Activated T-cell treated with anti-CD3 and anti-CD28 coated beads, Interleukin-2, amount 50 U/mL, for 72 hours (primary cell): Measurements from ENCODE around the gene POLD4. TPM values are rescaled to one million over a fixed set of nuclear protein-coding genes. Genes with fewer than 3 reads are reported as not detected.

ENCODE experiments used
- ATAC-seq, 2 donors: fragments of 150-1000 bp; cut with Tn5 transposase; replicated peaks in 1 of 2; 2 replicates each; pipeline ENCODE4 v1.10.0; 2021; ENCODE audit warnings: moderate library complexity in 2 of 2, mild to moderate bottlenecking in 1 of 2
- DNase-seq, 2 donors: peaks; one replicate each; pipeline ENCODE4 v3.0.0; 2021 to 2022; ENCODE audit warnings: mixed read lengths in 1 of 2
- H3K27ac Mint-ChIP-seq: one replicate; pipeline ENCODE4 v1.8.0; 2022; ENCODE audit warnings: mild to moderate bottlenecking, moderate library complexity, mixed read lengths
- H3K27me3 Mint-ChIP-seq: one replicate; pipeline ENCODE4 v1.8.0; 2022; ENCODE audit warnings: low read depth, mixed read lengths
- H3K36me3 Mint-ChIP-seq, 2 donors: one replicate each; pipeline ENCODE4 v1.8.0; 2022; ENCODE audit warnings: mixed read lengths in 2 of 2, mild to moderate bottlenecking in 1 of 2; ENCODE audit not compliant: insufficient read depth in 2 of 2
- H3K4me1 Mint-ChIP-seq: one replicate; pipeline ENCODE4 v1.8.0; 2022; ENCODE audit warnings: low read depth, mixed read lengths
- H3K4me3 Mint-ChIP-seq, 2 donors: one replicate each; pipeline ENCODE4 v1.8.0; 2022; ENCODE audit warnings: mild to moderate bottlenecking in 2 of 2, mixed read lengths in 2 of 2, moderate library complexity in 2 of 2
- H3K9me3 Mint-ChIP-seq, 2 donors: one replicate each; pipeline ENCODE4 v1.8.0; 2022; ENCODE audit warnings: mixed read lengths in 2 of 2
- total RNA-seq, 2 donors: library from RNA; stranded (reverse); gene quantifications; one replicate each; pipeline ENCODE4 v1.2.3, GENCODE V29; 2022

POLD4 gene
- total RNA-seq, 2 donors from 2014 or later, result 68.5 to 74.1 TPM

DNA sequence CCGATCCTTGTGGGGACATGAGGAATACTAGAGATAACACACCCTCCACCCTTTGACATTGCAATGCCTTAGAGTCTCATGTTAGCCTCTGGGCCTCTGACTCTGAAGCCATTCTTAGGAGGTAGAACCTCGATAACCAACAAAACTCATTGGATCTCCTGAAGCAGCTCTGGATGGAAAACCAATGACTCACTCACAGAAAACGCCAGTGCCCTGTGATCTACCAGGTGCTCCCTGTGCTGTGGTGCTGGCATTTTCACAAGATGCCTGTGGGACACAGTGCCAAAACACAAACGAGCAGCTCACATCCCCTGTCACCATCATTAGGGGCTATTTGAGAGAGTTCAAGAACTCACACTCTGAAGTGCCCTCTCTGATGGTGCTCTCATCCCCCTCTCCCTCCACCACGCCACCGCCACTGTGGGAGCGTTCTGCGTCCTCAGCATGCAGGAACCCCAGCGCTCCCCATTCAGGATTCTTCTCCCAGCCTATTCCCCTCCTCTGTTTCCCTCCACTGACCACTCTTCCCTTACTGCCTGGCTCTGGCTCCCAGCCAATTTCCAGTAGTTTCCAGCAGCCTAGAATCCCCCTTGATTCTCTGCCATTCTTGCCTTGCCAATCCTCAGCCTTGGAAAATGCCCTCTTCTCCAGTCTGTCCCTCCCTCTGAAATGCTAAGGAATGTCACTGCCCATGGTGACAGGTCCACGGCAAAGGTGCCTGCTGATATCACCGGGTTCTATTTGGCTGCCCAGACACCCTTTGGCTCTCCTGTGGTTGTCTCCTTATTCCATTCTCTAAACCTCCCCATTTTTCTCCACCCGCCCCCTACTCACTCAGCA is 4.7 kb upstream of the POLD4 start:
- no peak for DNase-seq
- Mint-ChIP-seq H3K4me3 (no peak overlapping the region), H3K27me3 (peaks cover 7% of the 10 kb centered on the region), H3K9me3 (no peaks in the 10 kb centered on the region), H3K36me3 (no peaks in the 10 kb centered on the region), H3K4me1 (peaks cover 22% of the 10 kb centered on the region), H3K27ac (no peak overlapping the region)
- ATAC-seq, result no peak

DNA sequence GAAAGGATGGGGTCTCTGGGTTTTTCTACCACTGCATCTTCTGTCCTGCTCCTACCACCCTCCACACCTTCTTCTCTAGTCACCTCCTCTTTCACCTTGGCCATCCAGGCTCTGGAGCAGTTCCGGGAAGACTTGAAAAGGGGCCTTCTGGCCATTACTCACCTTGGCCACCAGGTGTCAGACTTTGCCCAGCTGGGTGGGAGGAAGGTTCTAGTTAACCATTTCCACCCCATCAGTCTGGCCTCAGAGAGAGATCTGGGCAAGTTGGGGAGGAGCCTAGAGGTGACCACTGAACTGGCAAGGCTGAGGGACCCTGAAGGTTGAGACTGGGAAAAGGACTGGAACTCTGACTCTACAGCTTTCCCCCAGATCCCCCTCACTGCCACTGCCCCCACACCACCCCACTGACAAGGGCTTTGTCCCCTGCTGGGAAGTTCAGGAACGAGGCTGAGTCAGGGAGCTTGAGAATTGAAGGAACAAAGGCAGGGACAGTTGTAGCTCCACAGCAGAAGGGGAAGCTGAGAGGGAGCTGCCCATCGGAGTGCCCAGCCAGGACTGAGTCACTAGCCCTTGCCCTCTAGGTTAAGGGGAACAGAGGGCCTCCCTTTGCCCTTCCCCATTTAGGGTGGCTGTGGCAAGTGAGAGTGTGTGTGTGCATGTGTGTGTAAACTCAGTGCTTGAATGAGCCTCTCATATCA is 3.7 kb upstream of the POLD4 start:
- Mint-ChIP-seq H3K4me3 (peak overlapping the region; percentile 8 to 57), H3K9me3 (no peaks in the 10 kb centered on the region), H3K27me3 (no peaks in the 10 kb centered on the region), H3K36me3 (no peaks in the 10 kb centered on the region), H3K4me1 (peaks cover 30% of the 10 kb centered on the region), H3K27ac (peak overlapping the region; percentile 35)
- peak in 1 of 2 donors; percentile 14 for ATAC-seq
- peak; percentile 69 to 77 for DNase-seq

DNA sequence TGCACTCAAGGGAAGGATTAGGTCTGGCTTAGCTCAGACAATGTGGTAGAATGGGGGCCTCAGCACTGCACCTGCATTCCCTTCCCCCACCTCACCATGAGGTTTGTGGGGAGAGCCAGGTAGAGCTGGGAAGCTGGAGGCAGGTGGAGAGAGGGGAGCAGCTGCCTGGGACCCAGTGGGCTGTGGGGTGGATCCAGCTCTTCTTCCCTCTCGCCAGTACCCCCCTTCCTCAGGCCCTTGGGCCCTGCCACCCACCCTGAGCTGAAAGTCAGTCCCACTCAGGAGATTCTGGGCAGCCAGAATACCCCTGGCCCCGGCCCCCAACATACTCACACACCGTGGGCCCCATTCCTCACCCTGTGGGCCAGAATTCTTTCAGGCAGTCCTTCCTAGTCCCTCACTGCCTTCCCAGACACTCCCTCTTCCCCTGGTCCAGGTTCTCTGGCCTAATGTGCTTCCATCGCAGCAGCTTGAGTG is 3.1 kb upstream of the POLD4 start:
- Mint-ChIP-seq H3K4me1 (peaks cover 34% of the 10 kb centered on the region), H3K4me3 (peak overlapping the region; percentile 8 to 57)

GRCh38 chr11:67355794-67356386 is 2.5 kb upstream of the POLD4 start:
- peaks cover 40% of the 10 kb centered on the region for H3K4me1 Mint-ChIP-seq
- H3K9me3 Mint-ChIP-seq, result no peaks in the 10 kb centered on the region
- ATAC-seq (no peak), DNase-seq (no peak)
- H3K27ac Mint-ChIP-seq, result peak overlapping the region; percentile 59
- H3K27me3 Mint-ChIP-seq, result no peaks in the 10 kb centered on the region
- no peak overlapping the region for H3K4me3 Mint-ChIP-seq
- peaks cover 0 to 1% of the 10 kb centered on the region in 2 donors for H3K36me3 Mint-ChIP-seq

More for the DNA sequence above, 3.1 kb upstream of the POLD4 start:
- no peak for DNase-seq
- no peaks in the 10 kb centered on the region for H3K27me3 Mint-ChIP-seq
- H3K36me3 Mint-ChIP-seq, result peaks cover 0 to 1% of the 10 kb centered on the region in 2 donors
- H3K9me3 Mint-ChIP-seq, result no peaks in the 10 kb centered on the region
- peak overlapping the region; percentile 59 for H3K27ac Mint-ChIP-seq
- no peak for ATAC-seq

DNA sequence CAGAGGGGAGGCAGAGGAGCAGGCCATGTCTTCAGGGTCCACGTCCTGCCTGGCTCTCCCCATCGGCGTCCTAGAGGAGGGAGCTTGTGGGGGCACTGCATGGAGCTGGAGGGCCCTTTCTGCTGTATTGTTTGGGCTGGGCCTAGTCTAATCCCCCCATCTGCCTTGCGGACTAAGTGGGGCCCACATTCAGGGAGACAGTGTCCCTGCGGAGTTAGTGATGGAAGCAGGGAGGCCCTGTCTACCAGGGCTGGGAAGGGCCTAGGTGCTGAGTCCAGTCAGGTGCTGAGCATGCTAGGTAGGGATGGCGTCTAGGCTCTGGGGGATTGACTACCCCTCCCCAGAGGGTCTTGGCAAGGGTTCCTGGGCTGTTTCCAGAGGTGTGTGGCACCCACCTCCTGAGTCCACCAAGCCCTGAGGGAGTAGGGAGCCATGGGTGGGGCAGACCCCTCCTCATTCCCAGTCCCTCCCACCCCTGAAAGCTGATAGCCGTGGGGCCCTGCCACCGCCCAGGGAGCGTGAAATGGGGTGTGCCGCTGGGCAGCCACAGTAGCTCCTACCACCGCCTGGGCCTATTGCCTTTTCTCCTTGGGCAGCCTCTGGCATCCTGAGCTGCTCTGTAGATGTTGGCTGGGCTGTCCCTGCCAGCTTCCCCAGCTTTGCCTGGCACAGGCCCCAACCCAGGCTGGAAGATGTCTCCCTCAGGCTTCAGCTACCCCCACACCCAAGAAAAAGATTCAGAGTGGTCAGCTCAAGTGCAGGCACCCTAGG is 1.9 kb upstream of the POLD4 start:
- Mint-ChIP-seq H3K27ac (peak overlapping the region; percentile 85), H3K27me3 (no peaks in the 10 kb centered on the region), H3K9me3 (no peaks in the 10 kb centered on the region), H3K4me1 (peaks cover 43% of the 10 kb centered on the region), H3K4me3 (peak overlapping the region in 1 of 2 donors; percentile 94), H3K36me3 (peaks cover 0 to 1% of the 10 kb centered on the region in 2 donors)
- DNase-seq, result no peak
- ATAC-seq, result no peak

DNA sequence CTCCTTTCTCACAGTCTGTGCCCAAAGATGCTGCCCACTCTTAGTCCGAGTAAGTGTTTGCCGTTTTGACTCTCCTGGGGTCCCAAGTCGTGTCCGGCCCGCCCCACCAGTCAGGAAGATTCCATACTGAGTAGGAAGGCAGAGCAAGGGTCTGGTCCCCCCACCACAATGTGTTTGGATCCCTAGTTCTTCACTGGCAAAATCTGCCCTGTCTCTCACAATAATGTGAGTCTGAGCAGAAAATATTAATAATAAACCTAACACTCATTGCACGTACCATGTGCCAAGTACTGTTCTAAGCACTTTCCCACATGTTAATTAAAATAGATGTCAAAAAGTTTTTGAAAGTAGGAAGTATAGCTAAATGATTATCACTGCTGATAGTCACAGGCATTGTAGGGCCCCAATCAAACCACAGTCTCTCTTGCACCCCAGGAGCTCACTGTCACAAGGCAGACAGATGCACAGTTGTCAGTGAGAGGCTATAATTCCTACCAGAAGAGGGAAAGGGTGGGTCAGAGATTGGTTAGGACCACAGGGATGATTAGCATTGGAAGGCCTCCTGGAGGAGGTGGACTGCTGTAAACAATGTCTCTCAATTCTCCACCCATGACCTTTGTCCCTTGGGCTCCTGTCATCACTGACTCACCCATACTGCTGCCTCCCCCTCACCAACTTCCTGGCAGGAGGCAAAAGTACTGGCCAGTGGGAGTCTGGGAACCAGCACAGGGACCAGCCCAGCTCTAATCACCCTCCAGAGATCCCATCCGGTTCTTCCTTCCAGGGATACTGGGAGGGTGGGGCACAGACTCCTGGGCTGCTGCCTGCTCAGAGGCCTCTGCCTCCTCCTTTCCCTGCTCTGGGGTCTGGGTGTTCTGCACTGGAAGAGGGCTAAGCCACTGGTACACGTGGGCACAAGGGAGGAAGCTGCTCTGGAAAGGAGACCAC is 1.0 kb upstream of the POLD4 start:
- H3K9me3 Mint-ChIP-seq, result no peaks in the 10 kb centered on the region

DNA sequence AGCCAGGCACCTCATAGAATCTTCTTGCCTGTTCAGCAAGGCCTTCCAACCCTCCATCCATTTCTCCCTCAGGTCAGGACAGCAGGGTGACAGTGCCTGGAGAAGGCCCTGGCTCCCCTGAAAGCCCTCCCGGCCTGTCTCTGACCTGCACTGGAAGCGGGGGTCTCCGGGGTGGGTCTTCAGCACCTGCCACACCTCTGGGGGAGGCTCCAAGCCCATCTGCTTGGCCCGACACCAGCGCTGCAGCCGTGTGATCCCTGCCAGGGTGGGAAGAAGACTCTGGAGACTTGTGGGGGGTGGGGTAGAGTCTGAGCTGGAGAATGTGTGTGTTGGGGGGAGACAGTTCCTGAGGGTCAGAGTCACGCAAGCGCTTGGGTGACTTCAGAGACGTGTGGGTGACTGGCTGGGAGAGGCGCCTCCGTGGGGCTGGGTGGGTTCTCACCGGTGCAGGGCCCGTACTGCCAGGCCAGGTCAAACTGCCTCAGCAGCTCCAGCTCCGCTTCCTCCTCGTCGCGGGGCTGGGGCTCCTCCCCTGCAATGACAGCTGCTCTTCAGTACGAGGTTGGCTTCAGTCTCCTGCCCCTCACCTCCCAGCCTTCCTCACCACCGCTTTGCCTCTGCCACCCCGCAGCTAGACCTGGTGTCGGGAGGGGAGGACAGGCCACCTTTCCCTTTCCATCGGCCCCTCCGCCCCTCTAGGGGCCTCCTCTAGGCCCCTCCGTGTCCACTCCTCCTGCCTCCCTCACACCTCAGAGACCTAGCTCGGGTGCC is 615 bp downstream of the POLD4 start:
- peak overlapping the region; percentile 90 for H3K27ac Mint-ChIP-seq
- DNase-seq (peak in 1 of 2 donors; percentile 69), ATAC-seq (peak; percentile 45 to 54)
- no peaks in the 10 kb centered on the region for H3K9me3 Mint-ChIP-seq
- peak overlapping the region; percentile 94 to 95 for H3K4me3 Mint-ChIP-seq
- H3K4me1 Mint-ChIP-seq, result peaks cover 58% of the 10 kb centered on the region
- no peaks in the 10 kb centered on the region for H3K27me3 Mint-ChIP-seq
- H3K36me3 Mint-ChIP-seq, result peaks cover 0 to 1% of the 10 kb centered on the region in 2 donors

More for the DNA sequence above, 1.0 kb upstream of the POLD4 start:
- H3K27me3 Mint-ChIP-seq, result no peaks in the 10 kb centered on the region
- H3K4me3 Mint-ChIP-seq, result peak overlapping the region; percentile 94 to 95
- DNase-seq (peak; percentile 38 to 39), ATAC-seq (peak in 1 of 2 donors; percentile 12)
- peaks cover 0 to 1% of the 10 kb centered on the region in 2 donors for H3K36me3 Mint-ChIP-seq
- peaks cover 50% of the 10 kb centered on the region for H3K4me1 Mint-ChIP-seq
- H3K27ac Mint-ChIP-seq, result peak overlapping the region; percentile 85

- peak in 1 of 2 donors; percentile 10 for ATAC-seq
- DNase-seq, result peak; percentile 60 to 76
- no peaks in the 10 kb centered on the region for H3K27me3 Mint-ChIP-seq
- no peaks in the 10 kb centered on the region for H3K9me3 Mint-ChIP-seq
- peaks cover 0 to 1% of the 10 kb centered on the region in 2 donors for H3K36me3 Mint-ChIP-seq
- no peak overlapping the region for H3K27ac Mint-ChIP-seq
- H3K4me1 Mint-ChIP-seq, result peaks cover 59% of the 10 kb centered on the region
- H3K4me3 Mint-ChIP-seq, result peak overlapping the region; percentile 58 to 94
Observed at GRCh38 chr11:67351275-67352005, 1.9 kb downstream of the POLD4 start.

DNA sequence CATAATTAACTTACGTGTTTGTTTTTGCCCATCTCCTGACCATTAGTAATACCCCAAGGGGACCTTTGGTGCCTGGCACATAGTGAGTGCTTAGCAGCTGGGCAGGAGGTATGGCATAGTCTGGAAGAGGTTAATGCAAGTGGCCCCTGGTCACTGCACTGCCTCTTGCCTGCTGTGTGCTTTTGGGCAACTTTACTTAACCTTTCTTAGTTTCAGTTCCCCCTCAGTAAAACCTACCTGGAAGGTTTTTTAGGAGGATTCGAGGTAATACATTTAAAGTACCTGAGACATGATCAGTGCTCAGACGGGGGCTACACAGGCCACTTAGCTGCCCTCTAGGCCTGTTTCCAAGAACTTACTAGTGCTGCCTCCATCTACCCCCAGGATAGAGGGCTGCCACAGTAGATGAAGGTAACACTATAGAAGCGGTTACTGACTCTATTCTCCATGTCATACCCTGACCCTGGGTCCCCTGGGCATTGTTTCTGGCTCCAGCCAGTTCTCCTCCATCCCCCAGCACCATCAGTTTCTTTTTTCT is 3.3 kb downstream of the POLD4 start:
- Mint-ChIP-seq H3K27me3 (no peaks in the 10 kb centered on the region), H3K9me3 (no peaks in the 10 kb centered on the region), H3K4me3 (no peak overlapping the region), H3K4me1 (peaks cover 72% of the 10 kb centered on the region), H3K27ac (no peak overlapping the region), H3K36me3 (peaks cover 0 to 1% of the 10 kb centered on the region in 2 donors)
- DNase-seq, result no peak
- ATAC-seq, result no peak

GRCh38 chr11:67349457-67349856 is 3.9 kb downstream of the POLD4 start:
- H3K27me3 Mint-ChIP-seq, result no peaks in the 10 kb centered on the region
- no peak overlapping the region for H3K27ac Mint-ChIP-seq
- H3K4me1 Mint-ChIP-seq, result peaks cover 72% of the 10 kb centered on the region
- peaks cover 0 to 1% of the 10 kb centered on the region in 2 donors for H3K36me3 Mint-ChIP-seq
- no peak for ATAC-seq
- no peak for DNase-seq
- no peak overlapping the region for H3K4me3 Mint-ChIP-seq
- no peaks in the 10 kb centered on the region for H3K9me3 Mint-ChIP-seq
